H1 (cell line): ENCODE measurements around the gene CDH15. TPM values are rescaled to one million over a fixed set of nuclear protein-coding genes. Genes with fewer than 3 reads are reported as not detected.

Experiments
- CTCF ChIA-PET: fragments of 300-600 bp; sonication (Branson Sonifier 250); formaldehyde crosslinking; loops from one replicate; lab custom pipeline; 2021; ENCODE audit not compliant: partially characterized antibody; lab: Charles Lee
- POLR2A ChIA-PET: fragments of 300-600 bp; sonication (Branson Sonifier 250); formaldehyde crosslinking; loops from one replicate; lab custom pipeline; 2021; ENCODE audit warnings: inconsistent platforms; ENCODE audit not compliant: partially characterized antibody; lab: Charles Lee
- DNase-seq, 2 experiments: peaks; one replicate each; pipeline versions ENCODE4 v3.0.0 to v3.0.0-alpha.2; 2010 to 2022; ENCODE audit warnings: low spot score in 2 of 2, low read depth in 1 of 2, mixed read lengths in 1 of 2
- FAIRE-seq: peaks from 2 replicates; lab custom pipeline; 2011; peaks lifted over from hg19 to GRCh38; lab: Jason Lieb, UNC
- H2AFZ ChIP-seq: 2 replicates; pipeline ENCODE4 v1.8.1; 2012; ENCODE audit warnings: low read length, inconsistent platforms
- H2AK5ac ChIP-seq: 2 replicates; pipeline ENCODE4 v1.6.1; 2013; ENCODE audit warnings: low read depth, low read length
- H2BK120ac ChIP-seq: replicated peaks from 2 replicates; pipeline ENCODE3; 2013; ENCODE audit warnings: low read depth, low read length, inconsistent platforms
- H2BK12ac ChIP-seq: 2 replicates; pipeline ENCODE4 v1.6.1; 2013; ENCODE audit warnings: low read depth, low read length
- H2BK15ac ChIP-seq: 2 replicates; pipeline ENCODE4 v1.6.1; 2013; ENCODE audit warnings: low read length
- H2BK20ac ChIP-seq: 2 replicates; pipeline ENCODE4 v1.6.1; 2013; ENCODE audit warnings: low read length
- H2BK5ac ChIP-seq: 2 replicates; pipeline ENCODE4 v1.6.1; 2013; ENCODE audit warnings: low read depth, low read length
- H3K14ac ChIP-seq: 2 replicates; pipeline ENCODE4 v1.6.1; 2013; ENCODE audit warnings: inconsistent platforms; ENCODE audit not compliant: insufficient read length
- H3K18ac ChIP-seq: 2 replicates; pipeline ENCODE4 v1.6.1; 2013; ENCODE audit warnings: low read length; ENCODE audit errors: extremely low read depth
- H3K23ac ChIP-seq: 2 replicates; pipeline ENCODE4 v1.6.1; 2013; ENCODE audit warnings: inconsistent platforms; ENCODE audit not compliant: insufficient read length
- H3K23me2 ChIP-seq: 2 replicates; pipeline ENCODE4 v1.6.1; 2013; ENCODE audit warnings: low read depth, low read length
- H3K27ac ChIP-seq: 2 replicates; pipeline ENCODE4 v1.6.1; 2011; ENCODE audit warnings: low read depth, low read length, inconsistent platforms
- H3K27me3 ChIP-seq, 4 experiments: replicated peaks in 1 of 4; 1 replicate in 1 of 4; 2 replicates in 3 of 4; pipeline versions ENCODE4 v1.6.1 to v1.8.1; 2011 to 2013; ENCODE audit warnings: low read length in 3 of 4, mild to moderate bottlenecking in 3 of 4, inconsistent platforms in 2 of 4, mixed read lengths in 2 of 4, moderate library complexity in 1 of 4; ENCODE audit not compliant: control insufficient read depth in 3 of 4, insufficient read depth in 3 of 4; ENCODE audit errors: extremely low read depth in 1 of 4
- H3K36me3 ChIP-seq, 4 experiments: 2 replicates each; pipeline versions ENCODE4 v1.6.1 to v1.8.1; 2011 to 2013; ENCODE audit warnings: mild to moderate bottlenecking in 4 of 4, low read length in 3 of 4, moderate library complexity in 2 of 4, control low read depth in 1 of 4, inconsistent platforms in 1 of 4; ENCODE audit not compliant: insufficient read depth in 4 of 4, control insufficient read depth in 2 of 4
- H3K4ac ChIP-seq: replicated peaks from 2 replicates; pipeline ENCODE3; 2013; ENCODE audit warnings: low read length, low read depth, mixed read lengths, inconsistent platforms; ENCODE audit not compliant: insufficient read length
- H3K4me1 ChIP-seq, 4 experiments: replicated peaks in 1 of 4; 1 replicate in 1 of 4; 2 replicates in 3 of 4; pipeline versions ENCODE4 v1.6.1 to v1.8.1; 2011 to 2013; ENCODE audit warnings: low read length in 3 of 4, inconsistent platforms in 2 of 4, mixed read lengths in 1 of 4; ENCODE audit not compliant: insufficient read depth in 4 of 4, control insufficient read depth in 3 of 4
- H3K4me2 ChIP-seq, 2 experiments: 2 replicates each; pipeline versions ENCODE4 v1.6.1 to v1.8.1; 2011 to 2013; ENCODE audit warnings: low read depth in 2 of 2, low read length in 2 of 2, control low read depth in 1 of 2, inconsistent platforms in 1 of 2, mild to moderate bottlenecking in 1 of 2; ENCODE audit not compliant: insufficient read depth in 1 of 2
- H3K4me3 ChIP-seq, 4 experiments: fragments of 200-600, 300-600 bp in 1 of 4; sonication (generic), shearing (Covaris generic), sonication (Bioruptor Twin) in 1 of 4; 2 replicates each; pipeline versions ENCODE4 v1.5.1 to v1.8.1; 2011 to 2016; ENCODE audit warnings: low read length in 4 of 4, low read depth in 3 of 4, control low read depth in 2 of 4, inconsistent platforms in 2 of 4, mild to moderate bottlenecking in 2 of 4, mixed read lengths in 1 of 4, moderate library complexity in 1 of 4; ENCODE audit not compliant: insufficient read depth in 2 of 4; ENCODE audit errors: extremely low read depth in 1 of 4
- H3K56ac ChIP-seq: replicated peaks from 2 replicates; pipeline ENCODE3; 2013; ENCODE audit warnings: low read depth, mild to moderate bottlenecking, mixed read lengths, low read length, inconsistent platforms; ENCODE audit not compliant: insufficient read length
- H3K79me1 ChIP-seq: 2 replicates; pipeline ENCODE4 v1.6.1; 2013; ENCODE audit warnings: low read depth, low read length, control low read depth
- H3K79me2 ChIP-seq, 2 experiments: 2 replicates each; pipeline versions ENCODE4 v1.6.1 to v1.8.1; 2012 to 2013; ENCODE audit warnings: low read length in 2 of 2, mild to moderate bottlenecking in 2 of 2, inconsistent platforms in 1 of 2; ENCODE audit not compliant: insufficient read depth in 2 of 2, control insufficient read depth in 1 of 2
- H3K9ac ChIP-seq, 4 experiments: replicated peaks in 1 of 4; 1 replicate in 1 of 4; 2 replicates in 3 of 4; pipeline versions ENCODE4 v1.6.1 to v1.8.1; 2011 to 2013; ENCODE audit warnings: low read depth in 3 of 4, low read length in 3 of 4, control low read depth in 2 of 4, mild to moderate bottlenecking in 2 of 4, moderate library complexity in 2 of 4, inconsistent platforms in 1 of 4; ENCODE audit errors: extremely low read depth in 1 of 4
- H3K9me3 ChIP-seq, 2 experiments: 2 replicates each; pipeline versions ENCODE4 v1.6.1 to v1.8.1; 2012 to 2013; ENCODE audit warnings: mild to moderate bottlenecking in 2 of 2, moderate library complexity in 2 of 2, control low read depth in 1 of 2, inconsistent platforms in 1 of 2, low read depth in 1 of 2, low read length in 1 of 2, mixed read lengths in 1 of 2; ENCODE audit not compliant: insufficient read depth in 2 of 2
- H4K20me1 ChIP-seq, 2 experiments: replicated peaks in 1 of 2; 2 replicates each; pipeline versions ENCODE3 to v1.8.1; 2011 to 2013; ENCODE audit warnings: inconsistent platforms in 2 of 2, low read length in 2 of 2, mild to moderate bottlenecking in 1 of 2; ENCODE audit not compliant: insufficient read depth in 2 of 2, control insufficient read depth in 1 of 2
- H4K5ac ChIP-seq: 2 replicates; pipeline ENCODE4 v1.6.1; 2013; ENCODE audit warnings: low read length, low read depth, mixed read lengths, inconsistent platforms; ENCODE audit not compliant: insufficient read length
- H4K8ac ChIP-seq: 2 replicates; pipeline ENCODE4 v1.8.0; 2013; ENCODE audit warnings: mild to moderate bottlenecking, moderate library complexity, low read length, inconsistent platforms; ENCODE audit not compliant: insufficient read depth; ENCODE audit errors: extremely low read depth
- H4K91ac ChIP-seq: replicated peaks from 2 replicates; pipeline ENCODE3; 2013; ENCODE audit warnings: low read length, mixed read lengths, inconsistent platforms; ENCODE audit not compliant: insufficient read length
- CBX5 ChIP-seq: fragments of 300-800, 300-1000 bp; sonication (generic); IDR thresholded peaks from 2 replicates; pipeline ENCODE4 v1.7.1; 2016; ENCODE audit warnings: antibody characterized with exemption, low read length, low read depth
- CREB1 ChIP-seq: IDR thresholded peaks from 2 replicates; pipeline ENCODE4 v1.6.1; 2012; ENCODE audit warnings: inconsistent platforms
- EZH2 ChIP-seq: fragments of 200-600 bp; sonication (generic); IDR thresholded peaks from 2 replicates; pipeline ENCODE4 v1.7.1; 2012; ENCODE audit warnings: low read depth, mild to moderate bottlenecking, moderate library complexity, low read length, inconsistent platforms; ENCODE audit not compliant: severe bottlenecking
- MAFK ChIP-seq: IDR thresholded peaks from 2 replicates; pipeline ENCODE4 v1.6.1; 2012; ENCODE audit warnings: low read depth, mild to moderate bottlenecking, improper control_type of control experiment, low read length
- NRF1 ChIP-seq: IDR thresholded peaks from 2 replicates; pipeline ENCODE4 v1.6.1; 2011; ENCODE audit warnings: mild to moderate bottlenecking, low read depth, low read length, improper control_type of control experiment
- POLR2AphosphoS5 ChIP-seq: IDR thresholded peaks from 2 replicates; pipeline ENCODE4 v1.6.1; 2011; ENCODE audit warnings: low read depth, low read length
- RBBP5 ChIP-seq: IDR thresholded peaks from 2 replicates; pipeline ENCODE4 v1.7.1; 2012; ENCODE audit warnings: low read depth, mild to moderate bottlenecking, inconsistent platforms, low read length, moderate library complexity, borderline replicate concordance
- SAP30 ChIP-seq: fragments of 300-600 bp; sonication (generic); IDR thresholded peaks from 2 replicates; pipeline ENCODE4 v1.7.1; 2012; ENCODE audit warnings: low read length, moderate library complexity, mild to moderate bottlenecking, inconsistent platforms; ENCODE audit not compliant: insufficient read depth, insufficient replicate concordance
- SP1 ChIP-seq: IDR thresholded peaks from 2 replicates; pipeline ENCODE4 v1.6.1; 2011; ENCODE audit warnings: low read depth, low read length
- SP2 ChIP-seq: IDR thresholded peaks from 2 replicates; pipeline ENCODE4 v1.6.1; 2012; ENCODE audit warnings: mild to moderate bottlenecking, low read length, inconsistent platforms
- TEAD4 ChIP-seq: IDR thresholded peaks from 2 replicates; pipeline ENCODE4 v1.6.1; 2012; ENCODE audit warnings: low read depth, low read length, inconsistent platforms, mixed read lengths
- ZNF274 ChIP-seq: IDR thresholded peaks from 2 replicates; pipeline ENCODE4 v1.7.0; 2012; ENCODE audit warnings: low read length, borderline replicate concordance; ENCODE audit errors: extremely low read depth
- WGBS, 2 experiments: shearing (Covaris generic) in 1 of 2; methylation state at CpG; one replicate each; pipeline versions ENCODE4 v1.1.6 to v1.1.7; 2013 to 2015; ENCODE audit warnings: low lambda C conversion rate in 2 of 2, mixed read lengths in 2 of 2, inconsistent platforms in 1 of 2, low coverage in 1 of 2, missing lambda C conversion rate in 1 of 2; ENCODE audit not compliant: insufficient replicate concordance in 2 of 2, insufficient coverage in 1 of 2, insufficient read length in 1 of 2; ENCODE audit errors: extremely low coverage in 1 of 2, missing lambda C conversion rate in 1 of 2; 5-methylcytosine and 5-hydroxymethylcytosine counted together
- polyA plus RNA-seq, 7 experiments: library from polyadenylated mRNA; depleted of rRNA in 3 of 7; stranded (reverse) in 5 of 7; unstranded in 2 of 7; fragments of >200 nt in 5 of 7; fragments of 200-250 nt in 2 of 7; gene quantifications; 1 replicate in 5 of 7; 2 replicates in 1 of 7; 4 replicates in 1 of 7; pipeline versions ENCODE4 v1.2.1 to v1.2.3, GENCODE V29; 2011 to 2013; ENCODE audit warnings: missing spikeins in 2 of 7, mixed read lengths in 2 of 7
- total RNA-seq: library from RNA; stranded (reverse); fragmentation: NEBNext Ultra II Directional; extraction: Animal tissue kit (Norgen Biotek cat#: 25700); gene quantifications from 2 replicates; pipeline ENCODE4 v1.2.1, GENCODE V29; 2021

Gene CDH15
- total and polyA plus RNA-seq, 2 of the 8 experiments (the other 6 are each of a cell fraction or from before 2014, with no cell fraction given) = 0.50 to 0.82 TPM

- H4K8ac ChIP-seq = peak overlapping the region; percentile 25; the same call in 1 of the 2 replicates
- DNase-seq = peak in 1 of 2 experiments; percentile 52
- H3K18ac ChIP-seq = no peak overlapping the region; the same call in 1 of the 2 replicates
- H2AK5ac ChIP-seq = no peak overlapping the region; the same call in 1 of the 2 replicates
- H2BK12ac ChIP-seq = peak overlapping the region; percentile 80; the same call in 1 of the 2 replicates
- peak overlapping the region; percentile 14 for H2BK120ac ChIP-seq
- H3K56ac ChIP-seq = no peak overlapping the region
- H3K9me3 ChIP-seq = no peaks in the 10 kb centered on the region
- WGBS, 2 experiments = 83% methylated on average over 23 of the region's 23 CpGs; no CpG with 5 or more reads in 1 of the 2 experiments
- H3K14ac ChIP-seq = no peak overlapping the region
- H3K79me2 ChIP-seq = no peaks in the 10 kb centered on the region
- H2BK15ac ChIP-seq = peak overlapping the region; percentile 46
- no peak overlapping the region for H3K23ac ChIP-seq
- peaks cover 0 to 7% (median 4%) of the 10 kb centered on the region in 4 experiments; a peak in 4 of 7 replicates for H3K27me3 ChIP-seq
- no peak overlapping the region for H4K5ac ChIP-seq
- ChIA-PET CTCF (interaction anchor here (0.6 to 3.0 kb wide), 8 partner anchors 16 to 437 kb away, joined by 3 to 10 read pairs (median 4); no protein-coding TSS in a partner anchor), POLR2A (interaction anchor here (1.2 to 2.3 kb wide), 5 partner anchors 9 to 362 kb away, joined by 3 to 9 read pairs (median 5); partner anchors contain the start of gene APRT)
- peaks cover 5% of the 10 kb centered on the region for H3K23me2 ChIP-seq
- no peak overlapping the region for H3K9ac ChIP-seq
- no peaks in the 10 kb centered on the region for H3K36me3 ChIP-seq
- H3K4me2 ChIP-seq = no peak overlapping the region
- H3K4me3 ChIP-seq = no peak overlapping the region
- FAIRE-seq = no peak
- H4K20me1 ChIP-seq = peaks cover 0 to 3% of the 10 kb centered on the region in 2 experiments
- no peaks in the 10 kb centered on the region for H3K79me1 ChIP-seq
- H2BK5ac ChIP-seq = peak overlapping the region; percentile 60; the same call in 1 of the 2 replicates
- H2BK20ac ChIP-seq = 0 out of 2 replicates have a peak overlapping the region, but pooled peaks have one; percentile 32
- H2AFZ ChIP-seq = no peak overlapping the region
- H3K27ac ChIP-seq = no peak overlapping the region
- no peak overlapping the region for H4K91ac ChIP-seq
- no peak overlapping the region for H3K4ac ChIP-seq
- peaks cover 0 to 26% (median 17%) of the 10 kb centered on the region in 4 experiments; a peak in 6 of 7 replicates for H3K4me1 ChIP-seq
- TF ChIP-seq CREB1 (no peak), POLR2AphosphoS5 (no peak), TEAD4 (peak; percentile 88), MAFK (no peak), EZH2 (no peak), ZNF274 (no peak), SP2 (no peak), SAP30 (no peak), NRF1 (no peak), RBBP5 (no peak; the same call in 1 of the 2 replicates), SP1 (0 out of 2 replicates have a peak, but pooled peaks have one; percentile 50), CBX5 (no peak)
Measured at GRCh38 chr16:89174055-89174827, 2.7 kb downstream of the CDH15 start.
